Effector memory CD4-positive, alpha-beta T cell (primary cell): ENCODE measurements around the gene IRS2.

Experiments used
- DNase-seq, 3 donors: peaks; one replicate each; pipeline ENCODE4 v3.0.0-alpha.2; 2020
- H3K27ac ChIP-seq: 2 replicates; pipeline ENCODE4 v1.7.0; 2013; ENCODE audit warnings: mild to moderate bottlenecking, low read length, moderate library complexity; ENCODE audit not compliant: insufficient read depth, poor library complexity, severe bottlenecking
- H3K27me3 ChIP-seq: replicated peaks from 2 replicates; pipeline ENCODE4 v1.7.0; 2013; ENCODE audit warnings: mild to moderate bottlenecking, low read length; ENCODE audit not compliant: insufficient read depth, control insufficient read depth, poor library complexity, severe bottlenecking
- H3K36me3 ChIP-seq: 2 replicates; pipeline ENCODE4 v1.7.0; 2013; ENCODE audit warnings: mild to moderate bottlenecking, low read length, moderate library complexity; ENCODE audit not compliant: control insufficient read depth, insufficient read depth
- H3K4me1 ChIP-seq: 2 replicates; pipeline ENCODE4 v1.7.0; 2013; ENCODE audit warnings: low read length, mild to moderate bottlenecking; ENCODE audit not compliant: control insufficient read depth, insufficient read depth, poor library complexity, severe bottlenecking
- H3K4me3 ChIP-seq: 2 replicates; pipeline ENCODE4 v1.7.0; 2013; ENCODE audit warnings: low read length, low read depth, mild to moderate bottlenecking; ENCODE audit not compliant: insufficient read depth, poor library complexity, severe bottlenecking
- H3K9me3 ChIP-seq: 2 replicates; pipeline ENCODE4 v1.7.0; 2013; ENCODE audit warnings: mild to moderate bottlenecking, low read length, moderate library complexity; ENCODE audit not compliant: control insufficient read depth

IRS2 gene

DNA sequence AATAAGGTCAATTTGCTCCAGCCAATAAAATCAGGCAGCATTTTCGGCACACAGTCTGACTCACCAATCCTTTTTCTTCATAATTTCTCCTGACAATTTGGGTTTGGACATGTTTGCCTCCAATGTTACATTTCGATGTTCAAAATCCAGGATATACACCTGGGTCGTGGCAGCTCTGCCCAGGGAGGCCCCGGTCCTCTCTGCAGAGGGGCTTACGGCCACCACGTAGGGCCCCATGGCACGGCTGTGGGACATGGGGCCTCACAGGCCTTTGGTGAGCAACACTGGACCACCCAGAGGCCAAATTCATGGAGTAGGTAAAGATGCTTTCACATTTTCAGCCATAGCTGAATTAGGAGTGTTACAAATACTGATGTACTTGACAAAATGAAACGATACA lies 25.4 kb downstream of the IRS2 start:
- no peak overlapping the region for H3K27ac ChIP-seq
- no peak for DNase-seq
- H3K36me3 ChIP-seq: peaks cover 3% of the 10 kb centered on the region
- no peaks in the 10 kb centered on the region for H3K27me3 ChIP-seq
- no peaks in the 10 kb centered on the region for H3K9me3 ChIP-seq
- no peak overlapping the region for H3K4me3 ChIP-seq
- H3K4me1 ChIP-seq: peaks cover 5% of the 10 kb centered on the region

GRCh38 chr13:109760402-109760801 lies 26.0 kb downstream of the IRS2 start:
- peaks cover 5% of the 10 kb centered on the region for H3K4me1 ChIP-seq
- peaks cover 9% of the 10 kb centered on the region for H3K36me3 ChIP-seq
- no peaks in the 10 kb centered on the region for H3K27me3 ChIP-seq
- no peaks in the 10 kb centered on the region for H3K9me3 ChIP-seq
- no peak overlapping the region for H3K27ac ChIP-seq
- H3K4me3 ChIP-seq: no peak overlapping the region
- no peak for DNase-seq

GRCh38 chr13:109759609-109760008 lies 26.8 kb downstream of the IRS2 start:
- no peaks in the 10 kb centered on the region for H3K27me3 ChIP-seq
- peaks cover 15% of the 10 kb centered on the region for H3K36me3 ChIP-seq
- peaks cover under 1% of the 10 kb centered on the region for H3K4me1 ChIP-seq
- H3K27ac ChIP-seq: no peak overlapping the region
- H3K9me3 ChIP-seq: no peaks in the 10 kb centered on the region
- DNase-seq: no peak
- H3K4me3 ChIP-seq: no peak overlapping the region

GRCh38 chr13:109758937-109759480 lies 27.4 kb downstream of the IRS2 start:
- H3K4me1 ChIP-seq: no peaks in the 10 kb centered on the region
- no peaks in the 10 kb centered on the region for H3K9me3 ChIP-seq
- no peak for DNase-seq
- H3K27ac ChIP-seq: no peak overlapping the region
- no peak overlapping the region for H3K4me3 ChIP-seq
- H3K27me3 ChIP-seq: no peaks in the 10 kb centered on the region
- peaks cover 15% of the 10 kb centered on the region for H3K36me3 ChIP-seq

DNA sequence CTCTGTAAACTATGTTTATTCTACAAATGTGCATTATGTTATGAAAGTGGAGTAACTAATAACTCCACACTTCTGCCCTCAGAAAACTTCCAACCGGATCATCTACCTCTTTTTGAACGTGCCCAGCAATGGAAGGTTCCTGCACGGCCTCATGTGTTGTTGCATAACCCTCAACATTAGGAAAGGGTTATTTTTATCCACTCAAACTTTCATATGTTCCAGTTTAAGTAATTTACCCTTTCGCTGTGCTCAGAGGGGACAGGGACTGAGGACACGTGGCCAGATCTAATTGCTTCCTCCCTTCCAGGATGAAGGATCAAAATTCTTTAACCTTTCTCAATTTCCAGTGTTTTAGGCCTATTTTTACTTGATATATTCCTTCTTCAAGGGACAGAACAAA lies 29.6 kb downstream of the IRS2 start:
- Histone ChIP-seq H3K36me3 (peaks cover 15% of the 10 kb centered on the region), H3K27ac (no peak overlapping the region), H3K4me1 (no peaks in the 10 kb centered on the region)

DNA sequence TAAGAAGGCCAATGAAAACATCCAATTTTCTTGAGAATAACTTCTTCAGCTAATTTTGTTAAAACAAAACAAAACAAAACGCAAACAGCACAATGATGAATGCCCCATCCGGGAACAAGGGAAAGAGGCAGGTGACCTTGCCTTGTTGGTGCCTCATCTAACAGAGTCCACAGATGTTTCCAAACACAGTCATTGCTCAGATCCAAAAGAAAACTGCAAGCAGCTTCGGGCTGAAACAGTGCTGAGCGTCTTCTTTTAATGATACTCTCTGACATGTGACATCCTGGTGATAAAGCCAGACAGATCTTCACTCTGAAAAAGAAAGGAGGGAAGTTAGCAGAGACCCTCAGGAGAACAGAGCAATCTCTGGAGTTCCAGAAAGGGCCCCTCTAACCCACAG lies 30.4 kb downstream of the IRS2 start:
- Histone ChIP-seq H3K9me3 (no peaks in the 10 kb centered on the region), H3K27me3 (no peaks in the 10 kb centered on the region), H3K4me1 (no peaks in the 10 kb centered on the region), H3K4me3 (no peak overlapping the region), H3K36me3 (peaks cover 15% of the 10 kb centered on the region), H3K27ac (no peak overlapping the region)
- no peak for DNase-seq

More for the DNA sequence above, 29.6 kb downstream of the IRS2 start:
- H3K9me3 ChIP-seq: no peaks in the 10 kb centered on the region
- no peaks in the 10 kb centered on the region for H3K27me3 ChIP-seq
- no peak overlapping the region for H3K4me3 ChIP-seq
- DNase-seq: no peak

GRCh38 chr13:109755551-109755950 lies 30.8 kb downstream of the IRS2 start:
- no peaks in the 10 kb centered on the region for H3K9me3 ChIP-seq
- H3K27ac ChIP-seq: no peak overlapping the region
- no peaks in the 10 kb centered on the region for H3K27me3 ChIP-seq
- H3K36me3 ChIP-seq: peaks cover 15% of the 10 kb centered on the region
- no peak for DNase-seq
- no peaks in the 10 kb centered on the region for H3K4me1 ChIP-seq
- H3K4me3 ChIP-seq: no peak overlapping the region

- Histone ChIP-seq H3K4me1 (no peaks in the 10 kb centered on the region), H3K9me3 (no peaks in the 10 kb centered on the region), H3K27ac (no peak overlapping the region), H3K36me3 (peaks cover 15% of the 10 kb centered on the region), H3K4me3 (no peak overlapping the region), H3K27me3 (no peaks in the 10 kb centered on the region)
- no peak for DNase-seq
Observed at GRCh38 chr13:109751477-109751876, 34.9 kb downstream of the IRS2 start.

GRCh38 chr13:109750221-109750775 lies 36.1 kb downstream of the IRS2 start:
- H3K36me3 ChIP-seq: peaks cover 6% of the 10 kb centered on the region
- H3K27me3 ChIP-seq: no peaks in the 10 kb centered on the region
- no peaks in the 10 kb centered on the region for H3K4me1 ChIP-seq
- H3K4me3 ChIP-seq: no peak overlapping the region
- H3K9me3 ChIP-seq: no peaks in the 10 kb centered on the region
- no peak overlapping the region for H3K27ac ChIP-seq
- no peak for DNase-seq

DNA sequence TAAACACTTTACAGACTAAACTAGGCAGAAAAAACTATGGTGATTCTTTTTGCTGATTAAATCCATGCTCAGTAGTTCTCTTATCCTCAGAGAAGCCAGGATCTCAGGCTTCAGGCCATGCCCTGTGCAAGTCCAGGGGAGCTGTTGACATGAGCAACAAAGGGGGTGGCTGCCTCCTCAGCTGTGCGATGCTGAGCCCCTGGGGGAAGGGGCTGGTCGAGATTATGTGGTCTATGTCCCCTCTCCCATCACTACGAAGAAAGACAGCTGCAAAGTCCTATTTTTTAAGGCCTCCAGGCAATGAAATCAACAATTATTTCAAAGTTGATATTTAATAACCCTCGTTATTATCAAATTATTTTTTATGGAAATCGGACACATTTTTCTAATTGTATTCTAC lies 37.0 kb downstream of the IRS2 start:
- Histone ChIP-seq H3K36me3 (no peaks in the 10 kb centered on the region), H3K4me3 (no peak overlapping the region), H3K27me3 (no peaks in the 10 kb centered on the region), H3K4me1 (no peaks in the 10 kb centered on the region), H3K27ac (no peak overlapping the region), H3K9me3 (no peaks in the 10 kb centered on the region)
- DNase-seq: no peak
